ENCODE results near the gene CEP135.
"Not testable (repeated sequence)": the region's sequence is repeated elsewhere in the genome, so short reads cannot be mapped to it uniquely, and the experiment has no call there.

CEP135 gene

GRCh38 chr4:55947912-55948725, 626 bp upstream of the CEP135 start:
- DNase-seq = no peak

DNA sequence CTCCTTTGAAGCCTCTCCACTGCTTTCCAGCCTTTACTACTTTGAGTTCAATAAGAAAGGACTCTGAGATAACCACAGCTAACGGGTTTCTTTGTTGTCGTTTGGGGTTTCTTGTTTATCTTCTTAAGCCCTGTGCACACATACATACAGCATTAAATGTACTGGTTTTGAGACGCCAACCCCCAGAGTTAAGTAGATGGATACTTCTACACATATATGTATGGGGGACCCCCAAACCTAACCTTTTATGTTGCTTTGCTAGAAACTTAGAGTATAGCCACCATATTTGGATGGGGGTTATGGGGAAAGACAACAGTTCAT, 697 bp downstream of the CEP135 start:
- DNase-seq = no peak

- DNase-seq = no peak
These were observed 2.6 kb downstream of the CEP135 start for GRCh38 chr4:55951191-55951922.

GRCh38 chr4:55955710-55956109, 7.0 kb downstream of the CEP135 start:
- no peak for DNase-seq

- no peak for DNase-seq
These were observed 10.9 kb downstream of the CEP135 start for GRCh38 chr4:55959655-55960054.

DNA sequence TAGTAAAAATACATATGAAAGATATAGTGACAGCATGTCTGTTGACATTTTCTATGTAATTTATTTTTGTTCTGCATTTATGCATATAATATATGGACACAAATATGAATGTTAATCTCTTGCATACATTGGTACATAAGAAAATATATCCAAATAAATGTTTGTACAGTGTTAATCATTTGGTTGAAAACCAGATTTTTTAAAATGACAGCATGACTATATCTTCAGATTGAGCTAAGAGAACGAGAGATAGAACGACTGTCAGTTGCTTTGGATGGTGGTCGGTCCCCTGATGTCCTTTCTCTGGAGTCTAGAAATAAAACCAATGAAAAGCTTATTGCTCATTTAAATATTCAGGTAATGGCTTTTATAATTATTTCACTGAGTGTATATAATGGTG, 15.3 kb downstream of the CEP135 start:
- DNase-seq = no peak

DNA sequence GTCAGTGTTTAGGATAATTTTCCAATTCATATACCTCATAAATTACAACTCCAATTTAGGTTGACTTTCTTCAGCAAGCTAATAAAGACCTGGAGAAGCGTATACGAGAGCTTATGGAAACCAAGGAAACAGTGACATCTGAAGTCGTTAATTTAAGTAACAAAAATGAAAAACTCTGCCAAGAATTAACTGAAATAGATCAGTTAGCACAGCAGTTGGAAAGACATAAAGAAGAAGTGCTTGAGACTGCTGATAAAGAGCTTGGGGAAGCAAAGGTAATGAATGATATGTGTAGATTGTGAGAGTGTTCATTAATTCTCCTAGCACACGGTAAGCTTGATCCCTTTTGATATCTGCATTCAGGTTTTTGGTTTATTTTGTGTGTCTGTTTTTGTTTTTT, 16.8 kb downstream of the CEP135 start:
- no peak for DNase-seq

DNA sequence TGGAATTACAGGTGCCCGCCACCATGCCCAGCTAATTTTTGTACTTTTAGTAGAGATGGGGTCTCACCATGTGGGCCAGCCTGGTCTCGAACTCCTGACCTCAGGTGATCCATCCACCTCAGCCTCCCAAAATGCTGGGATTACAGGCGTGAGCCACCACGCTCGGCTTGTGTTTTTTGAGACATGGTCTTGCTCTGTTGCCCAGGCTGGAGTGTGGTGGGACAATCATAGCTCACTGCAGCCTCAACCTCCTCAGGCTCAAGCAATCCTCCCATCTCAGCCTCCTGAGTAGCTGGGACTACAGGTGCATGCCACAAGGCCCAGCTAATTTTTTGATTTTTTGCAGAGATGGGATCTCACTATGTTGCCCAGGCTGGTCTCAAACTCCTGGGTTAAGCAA, 17.6 kb downstream of the CEP135 start:
- not testable (repeated sequence) for DNase-seq

DNA sequence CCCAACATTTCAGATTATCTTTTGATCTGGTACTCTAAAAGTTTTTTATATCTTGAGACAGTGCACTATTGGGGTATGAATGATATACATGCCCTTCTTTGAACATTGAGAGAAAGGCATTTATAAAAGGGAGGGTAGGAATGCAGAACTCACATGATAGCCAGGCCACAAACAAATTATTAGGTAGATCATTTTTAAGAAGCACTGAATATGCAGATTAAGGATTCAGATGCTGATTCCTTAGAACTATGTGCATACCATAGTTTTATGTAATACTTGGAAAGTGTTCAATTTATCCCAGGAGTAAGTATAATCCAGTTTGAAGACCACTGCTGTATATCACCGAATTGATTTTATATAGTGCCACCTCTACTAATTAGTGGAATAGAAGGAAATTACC, 18.6 kb downstream of the CEP135 start:
- no peak for DNase-seq

- DNase-seq = no peak
These were observed 24.9 kb downstream of the CEP135 start for GRCh38 chr4:55973650-55974049.

DNA sequence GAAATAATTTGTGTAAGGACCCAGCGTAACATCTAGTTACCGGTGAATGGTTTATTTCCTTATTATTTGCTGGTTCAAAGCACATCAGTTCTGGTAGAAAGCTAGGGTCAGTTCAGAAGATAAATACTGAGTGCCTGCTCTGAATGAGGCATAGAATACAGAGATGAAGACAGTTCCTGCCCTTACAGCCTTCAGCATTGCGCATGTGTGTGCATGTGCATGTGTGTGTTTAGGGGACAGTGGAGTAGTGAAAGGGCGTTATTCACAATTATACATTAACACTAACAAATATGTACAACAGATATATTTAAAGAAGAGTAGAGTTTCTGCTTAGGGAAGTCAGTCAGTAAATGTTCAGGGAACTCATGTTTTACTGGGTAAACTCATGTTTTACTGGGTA, 29.1 kb downstream of the CEP135 start:
- DNase-seq = no peak

DNA sequence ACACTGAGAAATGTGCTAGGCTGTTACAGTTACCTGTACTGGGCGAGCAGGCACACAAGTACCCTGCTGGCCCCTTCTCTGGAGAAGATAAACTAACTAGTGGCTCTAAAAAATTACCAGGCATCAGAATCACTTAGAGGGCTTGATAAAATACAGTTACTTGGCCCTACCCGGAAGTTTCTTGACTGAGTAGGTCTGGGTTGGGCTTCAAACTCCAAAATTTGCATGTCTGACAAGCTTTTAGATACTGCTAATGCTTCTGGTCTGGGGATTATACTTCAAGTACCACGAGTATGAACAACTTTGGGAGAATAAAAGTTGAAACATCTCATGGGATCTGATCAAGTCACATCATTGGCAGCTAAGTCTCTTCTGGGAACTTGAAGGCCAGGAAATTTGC, 30.8 kb downstream of the CEP135 start:
- DNase-seq = no peak

DNA sequence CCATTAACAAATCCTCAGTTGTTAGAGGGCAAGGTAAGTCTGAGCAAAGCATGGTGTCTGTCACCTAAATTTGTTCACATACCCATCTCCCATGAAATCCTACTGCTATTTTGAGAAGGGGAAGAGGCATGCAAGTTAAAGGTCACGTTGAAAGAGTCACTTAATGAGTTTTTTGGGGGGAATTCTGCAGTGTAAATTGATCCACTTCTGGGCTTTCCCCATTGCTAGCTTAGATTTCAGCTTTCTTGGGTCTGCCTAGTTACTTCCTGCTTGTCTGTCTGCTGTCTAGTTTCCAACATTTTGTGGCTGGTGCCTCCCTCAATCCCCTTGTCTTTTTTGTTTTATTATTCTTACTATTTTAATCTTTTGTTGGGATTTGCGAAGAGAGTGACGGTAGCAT, 32.0 kb downstream of the CEP135 start:
- no peak for DNase-seq

DNA sequence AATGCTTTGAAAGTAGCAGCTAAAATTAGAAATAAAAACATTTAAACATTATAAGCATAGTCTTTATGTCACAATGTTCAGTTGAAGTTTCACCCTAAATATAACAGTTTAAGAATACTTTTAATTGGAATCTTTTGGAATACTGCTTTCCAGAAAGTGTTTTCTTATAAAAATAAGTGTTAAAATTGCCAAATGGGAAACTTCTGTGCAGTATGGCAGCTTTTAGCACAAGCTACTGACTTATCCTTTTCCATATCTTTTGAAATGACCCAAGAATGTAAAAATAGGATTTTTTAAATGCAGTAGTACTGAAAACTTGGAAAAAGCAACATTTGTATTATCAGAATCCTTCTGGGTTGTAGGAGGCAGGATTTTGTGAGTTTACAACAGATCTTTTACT, 34.2 kb downstream of the CEP135 start:
- no peak for DNase-seq

- DNase-seq = no peak
These were observed 41.0 kb downstream of the CEP135 start for GRCh38 chr4:55989766-55990165.

- no peak for DNase-seq
These were observed 45.4 kb downstream of the CEP135 start for GRCh38 chr4:55993994-55994663.

DNA sequence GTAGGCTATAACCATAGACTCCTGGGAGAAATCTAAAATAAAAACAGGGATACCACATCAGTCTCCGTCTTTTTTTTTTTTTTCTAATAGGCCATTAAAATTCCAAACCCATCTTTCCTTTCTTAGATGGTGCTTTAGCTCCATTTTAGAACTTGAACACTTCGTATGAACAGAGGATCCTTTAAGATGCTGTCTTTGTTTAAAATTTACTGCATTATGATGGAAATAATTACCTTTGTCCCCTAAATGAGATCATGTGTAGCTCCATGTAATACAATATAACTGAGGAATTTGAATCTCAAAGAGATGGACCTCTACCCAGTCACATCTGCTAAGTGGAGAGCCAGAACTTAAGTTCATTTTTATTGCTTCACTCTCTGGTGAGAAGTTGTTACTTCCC, 47.9 kb downstream of the CEP135 start:
- no peak for DNase-seq

- no peak for DNase-seq
These were observed 54.9 kb downstream of the CEP135 start for GRCh38 chr4:56003606-56004005.

DNA sequence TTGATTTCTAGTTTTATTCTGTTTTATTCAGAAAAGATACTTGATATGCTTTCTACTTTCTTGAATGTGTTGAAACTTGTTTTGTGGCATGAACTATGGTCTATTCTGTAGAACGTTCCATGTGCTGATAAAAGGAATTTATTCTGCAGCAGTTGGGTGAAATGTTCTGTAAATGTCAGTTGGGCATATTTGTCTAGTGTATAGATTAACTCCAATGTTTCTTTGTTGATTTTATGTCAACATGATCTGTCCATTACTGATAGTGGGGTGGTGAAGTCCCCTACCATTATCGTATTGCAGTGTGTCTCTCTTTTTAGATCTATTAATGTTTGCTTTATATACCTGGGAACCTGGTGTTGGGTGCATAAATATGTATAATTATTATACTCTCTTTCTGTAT, 55.5 kb downstream of the CEP135 start:
- no peak for DNase-seq

GRCh38 chr4:56007154-56007553, 58.4 kb downstream of the CEP135 start:
- no peak for DNase-seq

- no peak for DNase-seq
These were observed 59.5 kb downstream of the CEP135 start for GRCh38 chr4:56008206-56008605.

GRCh38 chr4:56026596-56026995, 77.9 kb downstream of the CEP135 start:
- no peak for DNase-seq

DNA sequence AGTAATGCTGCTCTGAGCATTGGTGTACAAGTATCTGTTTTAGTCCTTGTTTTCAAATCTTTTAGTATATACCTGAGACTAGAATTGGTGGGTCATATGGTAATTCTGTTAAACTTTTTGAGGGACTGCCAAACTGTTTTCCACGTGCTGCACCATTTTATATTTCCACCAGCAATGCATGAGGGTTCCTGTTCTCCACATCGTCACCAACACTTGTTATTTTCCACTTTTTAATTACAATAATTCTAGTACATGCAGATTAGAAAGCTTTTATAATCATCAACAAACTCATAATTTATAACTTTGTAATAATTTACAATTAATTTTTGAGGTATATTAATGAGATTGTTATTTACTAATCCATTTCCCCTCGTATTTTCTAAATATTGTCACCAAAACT, 79.4 kb downstream of the CEP135 start:
- DNase-seq = no peak

- DNase-seq = no peak
These were observed 89.9 kb downstream of the CEP135 start for GRCh38 chr4:56038487-56039162.
